Measurements from ENCODE around the gene EPM2AIP1.
A peak's percentile ranks its signal among the peaks of the same experiment; 100 is the strongest.

The EPM2AIP1 gene

GRCh38 chr3:37024820-37025405 is 32.0 kb upstream of the EPM2AIP1 start:
- ATAC-seq = peak; percentile 70
- H3K27ac Mint-ChIP-seq = no peak overlapping the region
- peaks cover 79% of the 10 kb centered on the region for H3K36me3 Mint-ChIP-seq
- H3K4me3 Mint-ChIP-seq = no peak overlapping the region
- H3K9me3 Mint-ChIP-seq = no peaks in the 10 kb centered on the region
- H3K27me3 Mint-ChIP-seq = no peaks in the 10 kb centered on the region
- H3K4me1 Mint-ChIP-seq = peaks cover 19% of the 10 kb centered on the region

GRCh38 chr3:37024092-37024491 is 31.2 kb upstream of the EPM2AIP1 start:
- no peak overlapping the region for H3K4me3 Mint-ChIP-seq
- no peaks in the 10 kb centered on the region for H3K9me3 Mint-ChIP-seq
- peaks cover 84% of the 10 kb centered on the region for H3K36me3 Mint-ChIP-seq
- H3K4me1 Mint-ChIP-seq = peaks cover 19% of the 10 kb centered on the region
- no peak for ATAC-seq
- no peak overlapping the region for H3K27ac Mint-ChIP-seq
- H3K27me3 Mint-ChIP-seq = no peaks in the 10 kb centered on the region

- Mint-ChIP-seq H3K27me3 (no peaks in the 10 kb centered on the region), H3K4me3 (no peak overlapping the region), H3K9me3 (no peaks in the 10 kb centered on the region), H3K27ac (no peak overlapping the region), H3K36me3 (peaks cover 82% of the 10 kb centered on the region), H3K4me1 (no peaks in the 10 kb centered on the region)
- ATAC-seq = no peak
Measured at GRCh38 chr3:37017683-37018082, 24.8 kb upstream of the EPM2AIP1 start.

GRCh38 chr3:37016903-37017302 is 24.0 kb upstream of the EPM2AIP1 start:
- no peak overlapping the region for H3K4me3 Mint-ChIP-seq
- no peaks in the 10 kb centered on the region for H3K4me1 Mint-ChIP-seq
- no peak for ATAC-seq
- H3K27me3 Mint-ChIP-seq = no peaks in the 10 kb centered on the region
- no peaks in the 10 kb centered on the region for H3K9me3 Mint-ChIP-seq
- peaks cover 83% of the 10 kb centered on the region for H3K36me3 Mint-ChIP-seq
- H3K27ac Mint-ChIP-seq = no peak overlapping the region

- H3K27ac Mint-ChIP-seq = no peak overlapping the region
- H3K36me3 Mint-ChIP-seq = peaks cover 82% of the 10 kb centered on the region
- no peaks in the 10 kb centered on the region for H3K9me3 Mint-ChIP-seq
- H3K4me1 Mint-ChIP-seq = no peaks in the 10 kb centered on the region
- ATAC-seq = no peak
- no peaks in the 10 kb centered on the region for H3K27me3 Mint-ChIP-seq
- no peak overlapping the region for H3K4me3 Mint-ChIP-seq
Measured at GRCh38 chr3:37015642-37016041, 22.7 kb upstream of the EPM2AIP1 start.

GRCh38 chr3:37014620-37015019 is 21.7 kb upstream of the EPM2AIP1 start:
- Mint-ChIP-seq H3K36me3 (peaks cover 73% of the 10 kb centered on the region), H3K4me3 (no peak overlapping the region), H3K27ac (no peak overlapping the region), H3K4me1 (no peaks in the 10 kb centered on the region), H3K9me3 (no peaks in the 10 kb centered on the region), H3K27me3 (no peaks in the 10 kb centered on the region)
- no peak for ATAC-seq

GRCh38 chr3:36993326-36994283 is 674 bp upstream of the EPM2AIP1 start, which contains the start of gene MLH1:
MLH1 (plus strand) TSS chr3:36993518; CDS start chr3:36993548, 30 bp downstream.
- Mint-ChIP-seq H3K4me3 (no peak within 1 kb of the TSS), H3K4me1 (peaks cover 25% of the 10 kb centered on the region)

GRCh38 chr3:36991923-36992805 is 767 bp downstream of the EPM2AIP1 start:
- no peaks in the 10 kb centered on the region for H3K27me3 Mint-ChIP-seq
- no peak overlapping the region for H3K4me3 Mint-ChIP-seq
- H3K4me1 Mint-ChIP-seq = peaks cover 26% of the 10 kb centered on the region
- H3K36me3 Mint-ChIP-seq = peaks cover 28% of the 10 kb centered on the region
- ATAC-seq = no peak
- no peak overlapping the region for H3K27ac Mint-ChIP-seq
- H3K9me3 Mint-ChIP-seq = no peaks in the 10 kb centered on the region

More at GRCh38 chr3:36993326-36994283, 674 bp upstream of the EPM2AIP1 start, which contains the start of gene MLH1:
- Mint-ChIP-seq H3K27ac (no peak within 1 kb of the TSS), H3K27me3 (no peaks in the 10 kb centered on the region), H3K9me3 (no peaks in the 10 kb centered on the region), H3K36me3 (peaks cover 27% of the 10 kb centered on the region)
- ATAC-seq = peak; percentile 97

GRCh38 chr3:36991147-36991546 is 1.8 kb downstream of the EPM2AIP1 start:
- ATAC-seq = no peak
- peaks cover 21% of the 10 kb centered on the region for H3K4me1 Mint-ChIP-seq
- peak overlapping the region; percentile 45 for H3K4me3 Mint-ChIP-seq
- H3K36me3 Mint-ChIP-seq = peaks cover 27% of the 10 kb centered on the region
- no peak overlapping the region for H3K27ac Mint-ChIP-seq
- H3K27me3 Mint-ChIP-seq = no peaks in the 10 kb centered on the region
- H3K9me3 Mint-ChIP-seq = no peaks in the 10 kb centered on the region

GRCh38 chr3:36989568-36989967 is 3.4 kb downstream of the EPM2AIP1 start:
- ATAC-seq = no peak
- peaks cover 27% of the 10 kb centered on the region for H3K4me1 Mint-ChIP-seq
- H3K36me3 Mint-ChIP-seq = peaks cover 42% of the 10 kb centered on the region
- H3K27ac Mint-ChIP-seq = peak overlapping the region; percentile 1
- H3K27me3 Mint-ChIP-seq = no peaks in the 10 kb centered on the region
- no peaks in the 10 kb centered on the region for H3K9me3 Mint-ChIP-seq
- H3K4me3 Mint-ChIP-seq = peak overlapping the region; percentile 72

- H3K4me1 Mint-ChIP-seq = peaks cover 27% of the 10 kb centered on the region
- peak overlapping the region; percentile 1 for H3K27ac Mint-ChIP-seq
- no peak for ATAC-seq
- peaks cover 48% of the 10 kb centered on the region for H3K36me3 Mint-ChIP-seq
- H3K4me3 Mint-ChIP-seq = peak overlapping the region; percentile 72
- H3K27me3 Mint-ChIP-seq = no peaks in the 10 kb centered on the region
- H3K9me3 Mint-ChIP-seq = no peaks in the 10 kb centered on the region
Measured at GRCh38 chr3:36989005-36989404, 3.9 kb downstream of the EPM2AIP1 start.

- no peak for ATAC-seq
- Mint-ChIP-seq H3K9me3 (no peaks in the 10 kb centered on the region), H3K27me3 (no peaks in the 10 kb centered on the region), H3K4me1 (peaks cover 27% of the 10 kb centered on the region), H3K27ac (peak overlapping the region; percentile 3), H3K4me3 (peak overlapping the region; percentile 56), H3K36me3 (peaks cover 54% of the 10 kb centered on the region)
Measured at GRCh38 chr3:36988356-36988755, 4.6 kb downstream of the EPM2AIP1 start.

GRCh38 chr3:36981006-36981405 is 11.9 kb downstream of the EPM2AIP1 start:
- Mint-ChIP-seq H3K4me3 (no peak overlapping the region), H3K9me3 (peaks cover 10% of the 10 kb centered on the region), H3K27me3 (no peaks in the 10 kb centered on the region), H3K27ac (no peak overlapping the region), H3K4me1 (peaks cover 4% of the 10 kb centered on the region), H3K36me3 (peaks cover 68% of the 10 kb centered on the region)
- ATAC-seq = no peak

- H3K4me3 Mint-ChIP-seq = no peak overlapping the region
- H3K4me1 Mint-ChIP-seq = peaks cover 21% of the 10 kb centered on the region
- ATAC-seq = no peak
- peaks cover 23% of the 10 kb centered on the region for H3K36me3 Mint-ChIP-seq
- no peaks in the 10 kb centered on the region for H3K27me3 Mint-ChIP-seq
- no peaks in the 10 kb centered on the region for H3K9me3 Mint-ChIP-seq
- peak overlapping the region; percentile 13 for H3K27ac Mint-ChIP-seq
Measured at GRCh38 chr3:36973139-36973538, 19.8 kb downstream of the EPM2AIP1 start.

GRCh38 chr3:36972163-36972562 is 20.8 kb downstream of the EPM2AIP1 start:
- H3K36me3 Mint-ChIP-seq = peaks cover 23% of the 10 kb centered on the region
- H3K27ac Mint-ChIP-seq = no peak overlapping the region
- no peaks in the 10 kb centered on the region for H3K9me3 Mint-ChIP-seq
- ATAC-seq = no peak
- H3K4me1 Mint-ChIP-seq = peaks cover 21% of the 10 kb centered on the region
- H3K27me3 Mint-ChIP-seq = no peaks in the 10 kb centered on the region
- no peak overlapping the region for H3K4me3 Mint-ChIP-seq

All from stimulated activated memory B cell treated with anti-CD40 and anti-IgM and Interleukin-4, amounts not matched to agents 10 μg/mL and 1 μg/mL and 100 μg/mL, for 72 hours (primary cell).